ENCODE data around the gene FAM124B. TPM values are rescaled to one million over a fixed set of nuclear protein-coding genes. Genes with fewer than 3 reads are reported as not detected.

FAM124B gene
- total RNA-seq, 1 donor from 2014 or later: 13.3 TPM

DNA sequence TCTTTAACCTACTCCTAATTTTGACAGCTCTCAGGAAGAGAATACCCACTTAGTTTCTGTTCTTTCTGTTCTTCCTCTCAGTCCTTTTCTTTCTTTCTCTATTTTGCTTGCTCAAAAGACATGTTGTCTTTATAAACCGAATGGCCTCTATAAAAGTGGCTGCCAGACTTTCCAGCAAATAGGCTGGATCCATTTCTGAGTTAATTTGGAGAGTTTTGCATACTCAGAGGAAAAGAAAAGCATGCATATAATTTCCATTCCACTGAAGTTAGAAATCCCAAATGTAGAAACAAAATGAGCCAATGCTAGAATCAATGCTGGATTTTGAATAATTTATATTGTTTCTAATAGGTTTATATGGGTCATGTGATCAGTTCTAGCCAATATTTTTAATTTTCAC, 65.9 kb downstream of the FAM124B start:
- no peak for DNase-seq (ENCODE audit: low read depth in 2 of 2)

DNA sequence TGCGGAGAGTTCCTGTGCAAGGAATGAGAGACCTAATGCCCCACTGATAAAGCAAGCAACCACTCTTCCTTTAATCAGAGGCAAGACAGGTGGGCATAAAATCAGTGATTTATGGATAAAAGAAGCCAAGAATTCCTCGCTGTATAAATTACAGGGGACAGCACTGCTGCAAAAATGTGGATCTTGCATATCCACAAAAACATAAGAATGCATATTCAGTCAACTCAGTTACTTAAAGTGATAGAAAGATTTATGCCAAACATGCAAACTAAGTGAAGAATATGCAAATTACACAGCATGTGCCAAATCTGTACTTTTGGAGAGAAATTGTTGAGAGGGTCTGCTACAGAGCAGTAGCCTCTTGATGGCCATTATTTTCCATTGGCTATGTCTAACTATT, 67.2 kb downstream of the FAM124B start:
- no peak for DNase-seq (ENCODE audit: low read depth in 2 of 2)

DNA sequence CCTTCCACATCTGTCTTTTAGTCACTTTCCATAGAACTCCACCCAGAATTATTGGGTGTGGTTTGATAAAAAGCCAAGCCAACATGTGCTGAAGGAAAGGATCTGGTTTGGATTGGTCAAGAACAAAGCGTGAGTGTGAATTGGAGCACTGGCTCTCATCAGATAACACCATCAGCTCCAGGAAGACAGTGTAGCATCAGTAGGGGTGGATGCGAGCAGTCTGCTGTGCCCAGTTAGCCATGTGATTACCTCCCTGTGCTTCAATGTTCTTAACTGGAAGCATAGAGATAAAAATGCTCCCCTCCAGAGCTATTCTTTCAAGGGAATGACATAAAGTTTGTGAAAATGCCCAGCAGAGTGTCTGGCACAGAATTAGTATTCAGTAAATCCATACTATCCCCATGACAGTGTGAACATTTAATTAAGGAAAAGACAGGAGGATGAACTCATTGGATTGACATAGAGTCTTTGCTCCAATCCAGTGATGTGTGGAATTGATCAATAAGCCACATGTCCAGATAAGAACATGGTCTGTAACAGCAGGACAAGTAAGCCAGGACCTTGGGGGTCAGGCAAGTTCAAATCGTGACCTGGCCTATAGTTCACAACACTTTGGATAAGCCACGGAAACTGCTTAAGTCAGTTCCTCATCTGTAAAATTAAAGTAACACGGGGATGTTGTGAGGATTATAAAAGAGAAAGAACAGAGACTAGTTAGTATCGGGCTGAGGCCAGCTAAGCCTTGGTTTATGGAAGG, 68.0 kb downstream of the FAM124B start:
- DNase-seq (ENCODE audit: low read depth in 2 of 2): no peak

DNA sequence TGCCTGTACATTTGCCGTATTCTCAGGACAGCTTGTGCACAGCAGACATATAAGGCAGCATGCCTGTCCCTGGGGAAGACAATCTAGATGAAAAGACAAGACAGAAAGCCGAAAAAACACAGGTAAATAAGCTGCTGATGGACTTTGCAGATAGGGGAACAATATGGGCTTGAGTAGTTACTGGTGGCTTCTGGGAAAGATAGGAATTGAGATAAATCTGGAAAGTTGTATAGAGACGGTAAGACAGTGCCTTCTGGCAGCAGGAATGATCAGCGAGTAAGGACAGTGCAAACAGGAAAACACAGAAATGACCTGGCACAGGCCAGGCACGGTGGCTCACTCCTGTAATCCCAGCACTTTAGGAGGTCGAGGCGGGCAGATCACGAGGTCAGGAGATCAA, 70.2 kb downstream of the FAM124B start:
- DNase-seq (ENCODE audit: low read depth in 2 of 2): no peak

DNA sequence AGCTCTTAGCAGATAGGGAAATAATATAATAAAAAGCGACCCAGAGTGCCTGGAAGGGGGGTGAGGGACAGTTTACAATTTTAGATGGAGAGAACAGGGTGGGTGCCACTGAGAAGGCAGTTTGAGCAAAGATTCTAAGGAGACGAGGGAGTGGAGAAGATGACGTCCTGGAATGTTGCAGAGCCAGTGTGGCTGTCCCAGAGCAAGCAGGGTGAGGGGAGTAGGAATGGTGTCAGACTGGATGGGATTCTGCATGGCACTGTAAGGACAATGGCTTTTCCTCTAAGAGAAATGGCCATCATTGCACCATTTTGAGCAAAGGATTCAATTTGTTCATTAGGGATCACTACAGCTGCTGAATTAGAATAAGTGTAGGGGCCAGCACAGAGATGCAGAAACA, 73.1 kb downstream of the FAM124B start:
- DNase-seq (ENCODE audit: low read depth in 2 of 2): no peak

Other genes with a start within 250 kb of the FAM124B start
- gene CUL3, start 183.3 kb upstream of the FAM124B start, total RNA-seq: 34.4 and 37.3 TPM in 2 replicates